Stimulated activated CD4-positive, alpha-beta T cell treated with anti-CD3 and anti-CD28 coated beads, Interleukin-15, amount 100 ng/mL, for 1 hour (primary cell): ENCODE data around the gene FRS2.

Source experiments
- DNase-seq, 2 donors: peaks; one replicate each; pipeline ENCODE4 v3.0.0-alpha.2; 2020; ENCODE audit warnings: low read depth in 1 of 2, low spot score in 1 of 2

FRS2 gene

GRCh38 chr12:69619050-69619449, 148.9 kb downstream of the FRS2 start:
- no peak for DNase-seq

GRCh38 chr12:69620077-69620476, 149.9 kb downstream of the FRS2 start:
- DNase-seq: no peak

GRCh38 chr12:69620921-69621320, 150.7 kb downstream of the FRS2 start:
- no peak for DNase-seq

- DNase-seq: no peak
Measured at GRCh38 chr12:69621551-69621950, 151.4 kb downstream of the FRS2 start.

- no peak for DNase-seq
Measured at GRCh38 chr12:69623970-69624369, 153.8 kb downstream of the FRS2 start.

GRCh38 chr12:69627501-69627900, 157.3 kb downstream of the FRS2 start:
- DNase-seq: no peak
